LoVo (cell line): ENCODE data around the gene SLC35G6.
A peak's percentile ranks its signal among the peaks of the same experiment; 100 is the strongest.
"Not testable (repeated sequence)": the region's sequence is repeated elsewhere in the genome, so short reads cannot be mapped to it uniquely, and the experiment has no call there.

Experiments
- DNase-seq: peaks from one replicate; pipeline ENCODE4 v3.0.0-alpha.2; 2016; ENCODE audit warnings: low spot score

Gene SLC35G6

GRCh38 chr17:7481275-7481674, at the start of gene SLC35G6:
Gene SLC35G6 (plus strand): TSS chr17:7481446. CDS start chr17:7481517, 71 bp downstream.
- DNase-seq: not testable (repeated sequence)

- DNase-seq: no peak
Measured at GRCh38 chr17:7432296-7432695, 49.0 kb upstream of the SLC35G6 start.

GRCh38 chr17:7435676-7436555, 45.3 kb upstream of the SLC35G6 start:
- peak; percentile 27 for DNase-seq

- peak; percentile 75 for DNase-seq
Measured at GRCh38 chr17:7436556-7437368, 44.5 kb upstream of the SLC35G6 start.

GRCh38 chr17:7437369-7437863, 43.8 kb upstream of the SLC35G6 start:
- DNase-seq: no peak

GRCh38 chr17:7437950-7438614, 43.2 kb upstream of the SLC35G6 start:
- DNase-seq: no peak

GRCh38 chr17:7438656-7439460, 42.4 kb upstream of the SLC35G6 start:
- DNase-seq: no peak

GRCh38 chr17:7439462-7440112, 41.7 kb upstream of the SLC35G6 start, which contains the start of gene FGF11:
Gene FGF11 (plus strand): TSS chr17:7439512. CDS start chr17:7439621, 109 bp downstream.
- DNase-seq: no peak

GRCh38 chr17:7440113-7440833, 41.0 kb upstream of the SLC35G6 start:
- no peak for DNase-seq

- DNase-seq: no peak
Measured at GRCh38 chr17:7440834-7441195, 40.4 kb upstream of the SLC35G6 start.

- no peak for DNase-seq
Measured at GRCh38 chr17:7441266-7441665, 40.0 kb upstream of the SLC35G6 start.

- no peak for DNase-seq
Measured at GRCh38 chr17:7442142-7442541, 39.1 kb upstream of the SLC35G6 start.

GRCh38 chr17:7443499-7444485, 37.5 kb upstream of the SLC35G6 start:
- no peak for DNase-seq

GRCh38 chr17:7444682-7445618, 36.3 kb upstream of the SLC35G6 start, which contains the start of gene CHRNB1:
Gene CHRNB1 (plus strand): TSS chr17:7445061. CDS start chr17:7445128, 67 bp downstream.
- no peak for DNase-seq

GRCh38 chr17:7445619-7445968, 35.7 kb upstream of the SLC35G6 start:
- no peak for DNase-seq

GRCh38 chr17:7448461-7448860, 32.8 kb upstream of the SLC35G6 start:
- DNase-seq: no peak

GRCh38 chr17:7459961-7460545, 21.2 kb upstream of the SLC35G6 start:
- no peak for DNase-seq
